Fibroblast of the aortic adventitia (primary cell): ENCODE results near the gene RIC8B. TPM values are rescaled to one million over a fixed set of nuclear protein-coding genes. Genes with fewer than 3 reads are reported as not detected.
A peak's percentile ranks its signal among the peaks of the same experiment; 100 is the strongest.

Experiments used
- DNase-seq: peaks from one replicate; pipeline ENCODE4 v3.0.0-alpha.2; 2010; ENCODE audit warnings: low read depth
- H3K4me3 ChIP-seq: 2 replicates; pipeline ENCODE4 v1.5.1; 2011; ENCODE audit warnings: low read depth, mild to moderate bottlenecking, control low read depth, low read length, moderate library complexity
- total RNA-seq: library from RNA; depleted of rRNA; stranded (reverse); fragments of >200 nt; gene quantifications from 2 replicates; pipeline ENCODE4 v1.2.3, GENCODE V29; 2012; ENCODE audit warnings: low replicate concordance
- TF ChIP-seq, protein P1 (sequence below): IDR thresholded peaks from 2 replicates; pipeline ENCODE4 v1.5.1; 2011; ENCODE audit warnings: mild to moderate bottlenecking, low read length, control low read depth, inconsistent platforms; ENCODE audit not compliant: insufficient read depth

Gene RIC8B
- total RNA-seq, 1 donor = 15.0 TPM

DNA sequence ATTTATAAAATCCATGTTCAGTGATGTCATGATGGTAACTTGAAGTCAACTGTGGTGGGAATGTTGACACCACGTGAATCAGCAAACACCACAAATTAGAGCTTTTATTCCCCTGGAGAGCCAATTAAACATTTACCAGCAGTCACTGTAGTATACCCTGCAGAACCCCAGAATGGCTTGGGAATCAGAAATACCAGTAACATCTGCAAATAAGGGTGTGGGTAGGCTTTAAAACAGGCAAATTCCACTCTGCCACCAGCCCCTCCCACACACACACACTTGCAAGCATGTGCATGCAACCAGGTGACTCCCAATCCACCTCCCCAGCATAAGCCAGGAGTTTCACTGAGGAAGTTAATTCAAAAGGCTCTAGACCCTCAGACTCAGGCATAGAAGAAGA, 117.6 kb downstream of the RIC8B start:
- TF ChIP-seq, protein P1, sequence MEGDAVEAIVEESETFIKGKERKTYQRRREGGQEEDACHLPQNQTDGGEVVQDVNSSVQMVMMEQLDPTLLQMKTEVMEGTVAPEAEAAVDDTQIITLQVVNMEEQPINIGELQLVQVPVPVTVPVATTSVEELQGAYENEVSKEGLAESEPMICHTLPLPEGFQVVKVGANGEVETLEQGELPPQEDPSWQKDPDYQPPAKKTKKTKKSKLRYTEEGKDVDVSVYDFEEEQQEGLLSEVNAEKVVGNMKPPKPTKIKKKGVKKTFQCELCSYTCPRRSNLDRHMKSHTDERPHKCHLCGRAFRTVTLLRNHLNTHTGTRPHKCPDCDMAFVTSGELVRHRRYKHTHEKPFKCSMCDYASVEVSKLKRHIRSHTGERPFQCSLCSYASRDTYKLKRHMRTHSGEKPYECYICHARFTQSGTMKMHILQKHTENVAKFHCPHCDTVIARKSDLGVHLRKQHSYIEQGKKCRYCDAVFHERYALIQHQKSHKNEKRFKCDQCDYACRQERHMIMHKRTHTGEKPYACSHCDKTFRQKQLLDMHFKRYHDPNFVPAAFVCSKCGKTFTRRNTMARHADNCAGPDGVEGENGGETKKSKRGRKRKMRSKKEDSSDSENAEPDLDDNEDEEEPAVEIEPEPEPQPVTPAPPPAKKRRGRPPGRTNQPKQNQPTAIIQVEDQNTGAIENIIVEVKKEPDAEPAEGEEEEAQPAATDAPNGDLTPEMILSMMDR = no peak
- H3K4me3 ChIP-seq = no peak overlapping the region

DNA sequence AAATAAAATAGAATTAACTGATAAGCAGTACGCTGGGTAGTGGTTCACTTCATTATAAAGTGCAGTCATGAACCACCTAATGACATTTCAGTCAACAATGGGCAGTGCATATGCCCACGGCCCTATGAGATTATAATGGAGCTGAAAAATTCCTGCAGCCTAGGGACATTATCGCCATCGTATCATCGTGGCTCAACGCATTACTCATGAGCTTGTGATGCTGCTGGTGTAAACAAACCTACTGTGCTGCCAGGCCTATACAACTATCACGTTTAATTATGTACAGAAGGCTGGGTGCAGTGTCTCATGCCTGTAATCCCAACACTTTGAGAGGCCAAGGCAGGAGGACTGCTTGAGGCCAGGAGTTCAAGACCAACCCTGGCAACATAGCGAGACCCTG, 119.0 kb downstream of the RIC8B start:
- H3K4me3 ChIP-seq = no peak overlapping the region
- TF ChIP-seq, protein P1 = no peak
- DNase-seq = no peak

More for the DNA sequence above, 117.6 kb downstream of the RIC8B start:
- DNase-seq = no peak

DNA sequence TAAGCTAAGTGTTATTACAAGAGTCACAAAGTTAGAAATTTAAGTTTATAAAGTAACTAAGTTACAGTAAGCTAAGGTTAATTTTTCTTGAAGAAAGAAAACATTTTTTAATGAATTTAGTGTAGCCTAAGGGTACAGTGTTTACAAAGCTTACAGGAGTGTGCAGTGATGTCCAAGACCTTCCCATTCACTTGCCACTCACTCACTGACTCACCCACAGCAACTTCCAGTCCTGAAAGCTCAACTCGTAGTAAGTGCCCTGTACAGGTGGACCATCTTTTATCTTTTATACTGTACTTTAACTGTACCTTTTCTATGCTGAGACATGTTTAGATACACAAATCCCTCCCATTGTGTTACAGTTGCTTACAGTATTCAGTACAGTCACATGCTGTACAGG, 120.3 kb downstream of the RIC8B start:
- DNase-seq = no peak
- TF ChIP-seq, protein P1 = no peak
- no peak overlapping the region for H3K4me3 ChIP-seq

- no peak for DNase-seq
- TF ChIP-seq, protein P1 = no peak
Measured at GRCh38 chr12:106896603-106897002, 122.1 kb downstream of the RIC8B start.

DNA sequence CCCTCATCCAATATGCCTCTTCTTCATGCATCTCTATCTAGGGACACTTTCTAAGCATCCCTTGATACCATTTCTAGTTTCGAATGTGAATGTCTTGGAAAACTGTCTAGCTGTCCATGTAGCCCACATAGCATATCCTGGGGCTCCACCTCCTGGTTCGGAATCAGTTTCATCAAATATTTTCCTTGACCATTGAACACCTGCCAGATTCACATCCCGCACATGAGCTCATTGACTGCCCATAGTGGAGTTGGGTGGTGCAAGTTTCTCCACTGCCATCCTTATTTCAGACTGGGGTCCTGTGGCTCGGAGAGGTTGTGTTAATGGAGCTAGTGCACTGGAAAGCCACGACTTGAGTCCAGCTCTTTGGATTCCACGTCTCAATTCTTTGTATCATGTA, 122.6 kb downstream of the RIC8B start:
- no peak overlapping the region for H3K4me3 ChIP-seq
- TF ChIP-seq, protein P1 = no peak
- peak; percentile 32 for DNase-seq

More at GRCh38 chr12:106896603-106897002, 122.1 kb downstream of the RIC8B start:
- no peak overlapping the region for H3K4me3 ChIP-seq

GRCh38 chr12:106897981-106898901, 123.8 kb downstream of the RIC8B start:
- TF ChIP-seq, protein P1 = no peak
- no peak overlapping the region for H3K4me3 ChIP-seq
- no peak for DNase-seq
